Stomach (tissue), 9 donors: ENCODE data around the gene ARHGEF10L. TPM values are rescaled to one million over a fixed set of nuclear protein-coding genes. Genes with fewer than 3 reads are reported as not detected.

Source experiments
- DNase-seq, 2 donors: peaks; one replicate each; pipeline versions ENCODE4 v3.0.0 to v3.0.0-alpha.2; 2013 to 2019
- H3K27ac ChIP-seq, 5 donors: fragments of 200-600 bp in 4 of 5; sonication (generic) in 4 of 5; one replicate each; pipeline ENCODE4 v1.5.1; 2013 to 2019; ENCODE audit warnings: mild to moderate bottlenecking in 1 of 5, moderate library complexity in 1 of 5
- H3K27me3 ChIP-seq, 3 donors: fragments of 200-600 bp; sonication (generic); one replicate each; pipeline ENCODE4 v1.5.1; 2017 to 2019; ENCODE audit warnings: mixed run types in 1 of 3
- H3K36me3 ChIP-seq, 4 donors: fragments of 200-600 bp; sonication (generic); 1 replicate in 3 of 4; 2 replicates in 1 of 4; pipeline ENCODE4 v1.5.1; 2016 to 2019
- H3K4me1 ChIP-seq, 4 donors: fragments of 200-600 bp; sonication (generic); one replicate each; pipeline ENCODE4 v1.5.1; 2016 to 2019
- H3K4me3 ChIP-seq, 4 donors: fragments of 200-600 bp; sonication (generic) in 3 of 4; one replicate each; pipeline ENCODE4 v1.5.1; 2016 to 2019; ENCODE audit warnings: mild to moderate bottlenecking in 1 of 4
- H3K9me3 ChIP-seq, 4 donors: fragments of 200-600 bp; sonication (generic); one replicate each; pipeline ENCODE4 v1.5.1; 2016 to 2019
- EP300 ChIP-seq: sonication (generic); formaldehyde crosslinking; IDR thresholded peaks from one replicate; pipeline ENCODE4 v1.6.1; 2017; ENCODE audit warnings: antibody characterized with exemption
- POLR2A ChIP-seq, 4 donors: fragments of 450-650 bp; IDR thresholded peaks; one replicate each; pipeline ENCODE4 v1.6.1; 2016; ENCODE audit warnings: antibody characterized with exemption in 4 of 4, control low read depth in 2 of 4, mild to moderate bottlenecking in 1 of 4, moderate library complexity in 1 of 4
- POLR2AphosphoS5 ChIP-seq, 3 donors: sonication (generic); formaldehyde crosslinking; IDR thresholded peaks; one replicate each; pipeline ENCODE4 v1.6.1; 2016; ENCODE audit warnings: antibody characterized with exemption in 3 of 3
- WGBS, 5 donors: extraction: QIAGEN DNeasy Blood & Tissue Kit in 3 of 5; methylation state at CpG; one replicate each; pipeline versions ENCODE4 v1.1.5 to v1.1.7; 2013 to 2018; 5-methylcytosine and 5-hydroxymethylcytosine counted together
- intact Hi-C: fragments of 100-400 bp; cut with DNase I; formaldehyde crosslinking; loops from one replicate; pipeline ENCODE4 v1.15.1; 2023; ENCODE audit warnings: low total_unique reads
- polyA plus RNA-seq, 3 donors: library from polyadenylated mRNA; stranded (reverse); fragments of 200-250 nt; gene quantifications; one replicate each; pipeline ENCODE4 v1.2.3, GENCODE V29; 2013
- total RNA-seq, 5 donors: library from RNA; depleted of rRNA; stranded (reverse); fragments of >200 nt; gene quantifications; one replicate each; pipeline versions ENCODE4 v1.1.0 to v1.2.3, GENCODE V29; 2014 to 2016
- TF ChIP-seq, protein P1 (sequence below), 7 experiments: fragments of 450-650 bp in 4 of 7; fragments of 200-600 bp in 3 of 7; sonication (generic) in 3 of 7; IDR thresholded peaks; one replicate each; pipeline ENCODE4 v1.5.1; 2016 to 2019; ENCODE audit warnings: antibody characterized with exemption in 7 of 7, control low read depth in 2 of 7, mild to moderate bottlenecking in 1 of 7
- donor health status: healthy with polysubstance abuse.
- donor health status: Bipolar disorder and iron deficiency.
- donor health status: healthy.

ARHGEF10L gene
- total and polyA plus RNA-seq, 8 donors = 15.4 to 329 (median 45.0) TPM

DNA sequence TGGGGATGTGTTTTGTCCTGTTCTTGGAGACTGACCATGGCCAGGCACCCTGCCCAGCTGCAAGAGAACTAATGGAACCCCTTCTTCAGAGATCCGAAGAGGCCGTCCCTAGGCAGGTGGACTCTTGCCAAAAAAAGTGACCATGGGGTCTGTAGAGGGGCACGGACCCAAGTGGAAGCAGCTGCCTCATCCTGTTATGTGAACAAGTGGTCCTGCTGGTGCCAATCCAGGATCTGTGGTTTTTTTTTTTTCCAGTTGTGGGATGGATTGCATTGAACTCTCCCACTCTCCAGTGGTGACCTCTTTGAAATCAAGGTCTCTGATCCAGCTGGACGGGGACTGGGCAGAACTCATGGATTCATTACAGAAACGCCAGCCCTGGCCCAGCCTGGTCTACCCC lies 71.2 kb downstream of the ARHGEF10L start:
- H3K36me3 ChIP-seq = peaks cover 20 to 89% (median 75%) of the 10 kb centered on the region in 4 donors
- H3K9me3 ChIP-seq = no peaks in the 10 kb centered on the region
- TF ChIP-seq POLR2AphosphoS5 (IDR thresholded peaks at IDR 0.05) (no peak), POLR2A (IDR thresholded peaks at IDR 0.05) (no peak), EP300 (no peak)
- TF ChIP-seq, protein P1, sequence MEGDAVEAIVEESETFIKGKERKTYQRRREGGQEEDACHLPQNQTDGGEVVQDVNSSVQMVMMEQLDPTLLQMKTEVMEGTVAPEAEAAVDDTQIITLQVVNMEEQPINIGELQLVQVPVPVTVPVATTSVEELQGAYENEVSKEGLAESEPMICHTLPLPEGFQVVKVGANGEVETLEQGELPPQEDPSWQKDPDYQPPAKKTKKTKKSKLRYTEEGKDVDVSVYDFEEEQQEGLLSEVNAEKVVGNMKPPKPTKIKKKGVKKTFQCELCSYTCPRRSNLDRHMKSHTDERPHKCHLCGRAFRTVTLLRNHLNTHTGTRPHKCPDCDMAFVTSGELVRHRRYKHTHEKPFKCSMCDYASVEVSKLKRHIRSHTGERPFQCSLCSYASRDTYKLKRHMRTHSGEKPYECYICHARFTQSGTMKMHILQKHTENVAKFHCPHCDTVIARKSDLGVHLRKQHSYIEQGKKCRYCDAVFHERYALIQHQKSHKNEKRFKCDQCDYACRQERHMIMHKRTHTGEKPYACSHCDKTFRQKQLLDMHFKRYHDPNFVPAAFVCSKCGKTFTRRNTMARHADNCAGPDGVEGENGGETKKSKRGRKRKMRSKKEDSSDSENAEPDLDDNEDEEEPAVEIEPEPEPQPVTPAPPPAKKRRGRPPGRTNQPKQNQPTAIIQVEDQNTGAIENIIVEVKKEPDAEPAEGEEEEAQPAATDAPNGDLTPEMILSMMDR (IDR thresholded peaks at IDR 0.05) = no peak
- H3K27ac ChIP-seq = no peak overlapping the region
- no peak for DNase-seq
- no peak overlapping the region for H3K4me3 ChIP-seq
- intact Hi-C loops = no loop called here
- H3K4me1 ChIP-seq = peaks cover 10 to 18% (median 12%) of the 10 kb centered on the region in 4 donors
- WGBS, 5 donors = 68 to 84% (median 82%) methylated on average over 5 of the region's 5 CpGs
- no peaks in the 10 kb centered on the region for H3K27me3 ChIP-seq

DNA sequence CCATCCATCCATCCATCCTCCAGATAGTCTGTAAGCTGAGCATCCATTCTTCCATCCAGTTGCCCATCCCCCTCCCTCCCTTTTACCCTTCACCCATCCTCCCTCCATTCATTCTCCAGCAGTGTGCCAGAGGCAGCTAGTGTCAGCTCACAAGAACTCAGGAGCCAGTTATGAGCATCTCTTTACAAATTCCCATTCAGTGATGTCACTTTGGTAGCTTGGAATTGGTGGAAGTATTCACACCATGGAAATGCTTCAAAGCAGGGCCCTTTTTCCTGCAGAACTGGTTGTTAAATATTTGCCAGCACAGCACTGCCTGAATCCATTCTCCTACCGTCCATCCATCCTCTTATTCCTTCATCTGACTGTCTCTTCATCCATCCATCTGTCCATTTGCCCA lies 72.5 kb downstream of the ARHGEF10L start:
- H3K4me3 ChIP-seq = no peak overlapping the region
- no peaks in the 10 kb centered on the region for H3K27me3 ChIP-seq
- 50 to 85% (median 71%) methylated on average over 1 of the region's 1 CpG for WGBS, 5 donors
- peaks cover 20 to 99% (median 86%) of the 10 kb centered on the region in 4 donors for H3K36me3 ChIP-seq
- H3K27ac ChIP-seq = no peak overlapping the region
- no peak for DNase-seq
- no peak for TF ChIP-seq POLR2AphosphoS5 (IDR thresholded peaks at IDR 0.05)
- no peak for TF ChIP-seq EP300
- TF ChIP-seq, protein P1 (IDR thresholded peaks at IDR 0.05) = no peak
- TF ChIP-seq POLR2A (IDR thresholded peaks at IDR 0.05) = no peak
- intact Hi-C loops = no loop called here
- no peaks in the 10 kb centered on the region for H3K9me3 ChIP-seq
- peaks cover 0 to 11% (median 0%) of the 10 kb centered on the region in 4 donors for H3K4me1 ChIP-seq

DNA sequence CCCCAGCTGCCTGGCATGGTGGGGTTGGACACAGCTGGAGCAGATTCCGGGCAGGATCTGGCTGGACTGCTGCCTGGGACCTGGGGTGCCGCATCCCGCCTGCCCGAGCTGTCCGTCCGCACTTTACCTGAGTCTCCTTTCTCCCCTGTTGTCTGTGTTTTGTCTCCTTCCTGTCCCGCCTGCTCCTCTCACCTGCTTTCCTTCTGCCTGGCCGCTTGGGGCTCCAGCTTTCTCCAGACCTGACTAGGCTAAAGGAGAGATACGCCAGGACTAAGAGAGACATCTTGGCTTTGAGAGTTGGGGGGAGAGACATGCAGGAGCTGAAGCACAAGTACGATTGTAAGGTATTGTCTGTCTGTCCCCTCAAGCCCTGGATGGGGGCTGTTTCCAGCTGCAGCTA lies 73.3 kb downstream of the ARHGEF10L start:
- Histone ChIP-seq H3K36me3 (peaks cover 20 to 99% (median 83%) of the 10 kb centered on the region in 4 donors), H3K27ac (no peak overlapping the region), H3K9me3 (no peaks in the 10 kb centered on the region), H3K4me3 (no peak overlapping the region), H3K4me1 (peaks cover 0 to 19% (median 5%) of the 10 kb centered on the region in 4 donors), H3K27me3 (no peaks in the 10 kb centered on the region)
- TF ChIP-seq POLR2AphosphoS5 (IDR thresholded peaks at IDR 0.05) = no peak
- no peak for TF ChIP-seq EP300
- TF ChIP-seq POLR2A (IDR thresholded peaks at IDR 0.05) = no peak
- TF ChIP-seq, protein P1 (IDR thresholded peaks at IDR 0.05) = no peak
- 88 to 94% (median 91%) methylated on average over 10 of the region's 10 CpGs for WGBS, 5 donors
- no peak for DNase-seq
- intact Hi-C loops = no loop called here

DNA sequence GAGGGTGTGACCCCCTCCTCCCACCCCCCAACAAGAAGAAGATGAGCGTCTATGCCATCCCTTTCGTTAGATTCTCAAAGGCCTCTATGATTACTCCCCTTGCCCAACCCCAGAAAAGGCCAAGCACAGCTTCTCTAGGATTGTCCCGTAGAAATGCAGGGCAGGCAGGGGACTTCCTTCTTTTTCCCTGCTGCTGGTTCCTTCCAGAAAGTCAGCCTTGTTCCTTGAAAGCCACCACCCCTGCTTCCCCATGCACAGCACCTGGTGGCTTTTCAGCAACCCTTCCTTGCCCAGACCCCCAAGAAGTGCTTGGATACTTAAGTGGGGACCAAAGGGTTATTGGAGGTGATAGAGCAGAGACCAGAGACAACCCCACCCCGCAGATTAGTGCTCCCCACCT lies 75.1 kb downstream of the ARHGEF10L start:
- intact Hi-C loops = no loop called here
- WGBS, 5 donors = 76 to 88% (median 87%) methylated on average over 4 of the region's 4 CpGs

More for the DNA sequence above, 75.1 kb downstream of the ARHGEF10L start:
- H3K27ac ChIP-seq = peak overlapping the region in 1 of 5 donors; percentile 83
- peaks cover 0 to 23% (median 12%) of the 10 kb centered on the region in 4 donors for H3K4me1 ChIP-seq
- H3K4me3 ChIP-seq = no peak overlapping the region
- TF ChIP-seq POLR2A (IDR thresholded peaks at IDR 0.05) (no peak), EP300 (no peak), POLR2AphosphoS5 (IDR thresholded peaks at IDR 0.05) (no peak)
- TF ChIP-seq, protein P1 (IDR thresholded peaks at IDR 0.05) = no peak
- peaks cover 20 to 99% (median 79%) of the 10 kb centered on the region in 4 donors for H3K36me3 ChIP-seq
- DNase-seq = no peak
- H3K27me3 ChIP-seq = no peaks in the 10 kb centered on the region
- H3K9me3 ChIP-seq = no peaks in the 10 kb centered on the region
